ENCODE data around the gene ITGAE.

Gene ITGAE

DNA sequence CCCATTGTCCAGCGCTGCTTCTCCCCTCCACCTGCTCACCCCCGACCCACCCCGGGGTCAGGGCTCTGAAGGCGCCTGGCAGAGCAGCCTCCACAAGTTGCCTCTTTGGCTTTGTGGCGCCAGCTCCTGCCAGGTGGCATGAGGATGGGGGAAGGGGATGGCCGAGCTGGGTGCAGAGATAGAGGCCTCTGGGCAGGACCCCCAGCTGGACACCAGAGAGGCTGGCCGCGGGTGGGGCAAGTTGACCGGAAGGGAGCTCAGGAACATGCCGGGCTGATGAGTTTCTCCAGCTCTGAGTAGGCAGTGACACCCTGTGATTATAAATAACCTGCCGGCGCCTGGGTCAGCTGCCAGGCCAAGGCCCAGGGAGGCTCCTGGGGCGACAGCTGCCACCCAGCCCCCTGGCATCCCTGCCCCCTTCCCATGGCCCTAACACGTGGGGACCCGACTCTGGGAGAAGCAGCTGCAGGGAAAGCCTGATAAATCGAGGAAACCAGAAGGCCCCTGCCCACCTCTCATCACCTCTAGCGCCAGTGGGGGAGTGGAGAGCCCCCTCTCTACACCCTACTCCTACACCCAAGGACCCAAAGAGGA lies 105.8 kb downstream of the ITGAE start:
- H3K27me3 ChIP-seq (ENCODE audit: insufficient read depth, low read depth) = no peaks in the 10 kb centered on the region
- no peaks in the 10 kb centered on the region for H3K36me3 ChIP-seq (ENCODE audit: insufficient read depth)
- no peaks in the 10 kb centered on the region; the same call in 1 of the 2 replicates for H3K79me2 ChIP-seq (ENCODE audit: insufficient read depth, low read depth)
- H4K20me1 ChIP-seq (ENCODE audit: insufficient read depth) = no peaks in the 10 kb centered on the region
- TF ChIP-seq, protein P1, sequence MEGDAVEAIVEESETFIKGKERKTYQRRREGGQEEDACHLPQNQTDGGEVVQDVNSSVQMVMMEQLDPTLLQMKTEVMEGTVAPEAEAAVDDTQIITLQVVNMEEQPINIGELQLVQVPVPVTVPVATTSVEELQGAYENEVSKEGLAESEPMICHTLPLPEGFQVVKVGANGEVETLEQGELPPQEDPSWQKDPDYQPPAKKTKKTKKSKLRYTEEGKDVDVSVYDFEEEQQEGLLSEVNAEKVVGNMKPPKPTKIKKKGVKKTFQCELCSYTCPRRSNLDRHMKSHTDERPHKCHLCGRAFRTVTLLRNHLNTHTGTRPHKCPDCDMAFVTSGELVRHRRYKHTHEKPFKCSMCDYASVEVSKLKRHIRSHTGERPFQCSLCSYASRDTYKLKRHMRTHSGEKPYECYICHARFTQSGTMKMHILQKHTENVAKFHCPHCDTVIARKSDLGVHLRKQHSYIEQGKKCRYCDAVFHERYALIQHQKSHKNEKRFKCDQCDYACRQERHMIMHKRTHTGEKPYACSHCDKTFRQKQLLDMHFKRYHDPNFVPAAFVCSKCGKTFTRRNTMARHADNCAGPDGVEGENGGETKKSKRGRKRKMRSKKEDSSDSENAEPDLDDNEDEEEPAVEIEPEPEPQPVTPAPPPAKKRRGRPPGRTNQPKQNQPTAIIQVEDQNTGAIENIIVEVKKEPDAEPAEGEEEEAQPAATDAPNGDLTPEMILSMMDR (conservative IDR thresholded peaks at IDR 0.05; ENCODE audit: low read depth, low read length) = no peak
- H3K4me3 ChIP-seq (IDR thresholded peaks at IDR 0.05; ENCODE audit: insufficient read depth, low read depth, low read length) = no peak overlapping the region
- peaks cover 12% of the 10 kb centered on the region for H3K4me1 ChIP-seq (ENCODE audit: low read depth, poor library complexity, severe bottlenecking)
- H3K27ac ChIP-seq = 0 out of 2 replicates have a peak overlapping the region, but pooled peaks have one; percentile 24
- peak overlapping the region; percentile 67 for H3K9ac ChIP-seq
- peak overlapping the region; percentile 54; the same call in 1 of the 2 replicates for H2AFZ ChIP-seq (ENCODE audit: low read depth)
- peak overlapping the region; percentile 57 for H3K4me2 ChIP-seq

DNA sequence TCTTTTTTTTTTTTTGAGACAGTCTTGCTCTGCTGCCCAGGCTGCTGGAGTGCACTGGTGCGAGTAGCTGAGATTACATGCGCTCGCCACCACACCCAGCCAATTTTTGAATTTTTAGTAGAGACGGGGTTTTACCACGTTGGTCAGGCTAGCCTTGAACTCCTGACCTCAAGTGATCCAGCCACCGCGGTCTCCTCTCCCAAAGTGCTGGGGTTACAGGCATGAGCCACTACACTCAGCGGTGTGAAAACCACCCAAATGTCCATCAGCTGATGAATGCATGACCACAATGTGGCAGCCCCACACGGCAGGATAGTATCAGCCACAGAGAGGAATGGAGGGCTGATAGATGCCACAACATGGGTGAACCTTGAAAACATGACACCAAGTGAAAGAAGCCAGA lies 107.2 kb downstream of the ITGAE start:
- no peaks in the 10 kb centered on the region for H3K36me3 ChIP-seq (ENCODE audit: insufficient read depth)
- no peak overlapping the region for H3K9ac ChIP-seq
- H4K20me1 ChIP-seq (ENCODE audit: insufficient read depth) = no peaks in the 10 kb centered on the region
- peaks cover 12% of the 10 kb centered on the region for H3K4me1 ChIP-seq (ENCODE audit: low read depth, poor library complexity, severe bottlenecking)
- no peak overlapping the region for H3K4me3 ChIP-seq (IDR thresholded peaks at IDR 0.05; ENCODE audit: insufficient read depth, low read depth, low read length)
- H3K27ac ChIP-seq = no peak overlapping the region
- TF ChIP-seq, protein P1 (conservative IDR thresholded peaks at IDR 0.05; ENCODE audit: low read depth, low read length) = no peak
- no peaks in the 10 kb centered on the region for H3K27me3 ChIP-seq (ENCODE audit: insufficient read depth, low read depth)
- no peak overlapping the region for H2AFZ ChIP-seq (ENCODE audit: low read depth)
- no peak overlapping the region for H3K4me2 ChIP-seq
- no peaks in the 10 kb centered on the region; the same call in 1 of the 2 replicates for H3K79me2 ChIP-seq (ENCODE audit: insufficient read depth, low read depth)

DNA sequence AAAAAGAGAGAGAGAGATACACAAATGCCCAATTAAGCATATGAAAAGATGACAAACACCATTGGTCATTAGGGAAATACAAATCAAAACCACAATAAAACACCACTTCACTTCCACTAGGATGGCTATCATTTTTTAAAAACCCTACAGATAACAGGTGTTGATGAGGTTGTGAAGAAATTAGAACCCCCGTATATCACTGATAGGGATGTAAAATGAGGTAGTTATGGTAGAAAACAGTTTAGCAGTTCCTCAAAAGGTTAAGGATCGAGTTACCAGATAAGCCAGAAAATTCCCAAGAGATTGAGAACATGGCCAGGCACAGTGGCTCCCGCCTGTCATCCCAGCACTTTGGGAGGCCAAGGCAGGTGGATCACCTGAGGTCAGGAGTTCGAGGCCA lies 107.8 kb downstream of the ITGAE start:
- TF ChIP-seq, protein P1 (conservative IDR thresholded peaks at IDR 0.05; ENCODE audit: low read depth, low read length) = no peak
- Histone ChIP-seq H3K4me1 (ENCODE audit: low read depth, poor library complexity, severe bottlenecking) (peaks cover 12% of the 10 kb centered on the region), H4K20me1 (ENCODE audit: insufficient read depth) (no peaks in the 10 kb centered on the region), H3K27ac (no peak overlapping the region), H3K36me3 (ENCODE audit: insufficient read depth) (no peaks in the 10 kb centered on the region), H3K27me3 (ENCODE audit: insufficient read depth, low read depth) (no peaks in the 10 kb centered on the region), H3K9ac (no peak overlapping the region), H3K4me2 (no peak overlapping the region), H3K4me3 (IDR thresholded peaks at IDR 0.05; ENCODE audit: insufficient read depth, low read depth, low read length) (no peak overlapping the region), H3K79me2 (ENCODE audit: insufficient read depth, low read depth) (no peaks in the 10 kb centered on the region; the same call in 1 of the 2 replicates), H2AFZ (ENCODE audit: low read depth) (no peak overlapping the region)

DNA sequence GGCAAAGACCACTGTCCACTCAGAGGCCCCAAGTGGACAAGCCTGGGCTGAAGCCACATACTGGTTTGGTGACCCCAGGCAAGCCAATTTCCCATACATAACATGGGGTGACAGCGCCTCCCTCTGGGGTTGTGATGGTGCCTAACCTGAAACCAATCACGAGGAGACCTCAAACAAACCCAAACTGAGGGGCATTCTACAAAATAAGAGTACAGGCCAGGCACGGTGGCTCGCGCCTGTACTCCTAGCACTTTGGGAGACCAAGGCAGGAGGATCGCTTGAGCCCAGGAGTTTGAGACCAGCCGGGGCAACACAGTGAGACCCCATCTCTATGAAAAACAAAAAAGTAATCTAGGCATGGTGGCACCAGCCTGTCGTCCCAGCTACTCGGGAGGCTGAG lies 108.6 kb downstream of the ITGAE start:
- Histone ChIP-seq H3K4me1 (ENCODE audit: low read depth, poor library complexity, severe bottlenecking) (peaks cover 12% of the 10 kb centered on the region), H3K36me3 (ENCODE audit: insufficient read depth) (no peaks in the 10 kb centered on the region), H2AFZ (ENCODE audit: low read depth) (no peak overlapping the region), H3K27me3 (ENCODE audit: insufficient read depth, low read depth) (no peaks in the 10 kb centered on the region), H4K20me1 (ENCODE audit: insufficient read depth) (no peaks in the 10 kb centered on the region), H3K79me2 (ENCODE audit: insufficient read depth, low read depth) (no peaks in the 10 kb centered on the region; the same call in 1 of the 2 replicates), H3K27ac (no peak overlapping the region), H3K9ac (no peak overlapping the region), H3K4me2 (no peak overlapping the region), H3K4me3 (IDR thresholded peaks at IDR 0.05; ENCODE audit: insufficient read depth, low read depth, low read length) (no peak overlapping the region)
- TF ChIP-seq, protein P1 (conservative IDR thresholded peaks at IDR 0.05; ENCODE audit: low read depth, low read length) = no peak
